K562 (cell line): ENCODE measurements around the gene WRAP53.

ENCODE experiments used
- ETV6 ChIP-seq, 3 experiments: fragments of 150-350 bp in 1 of 3; sonication (generic) in 1 of 3; formaldehyde crosslinking in 1 of 3; IDR thresholded peaks; 2 replicates each; pipeline versions ENCODE4 v1.6.1 to v1.8.0; 2014 to 2022; ENCODE audit warnings: borderline replicate concordance in 2 of 3, low read depth in 2 of 3, antibody characterized with exemption in 1 of 3, low read length in 1 of 3, mild to moderate bottlenecking in 1 of 3, missing genetic modification reagents in 1 of 3
- HDAC2 ChIP-seq: fragments of 450-650 bp; IDR thresholded peaks from 2 replicates; pipeline ENCODE4 v1.6.1; 2016; ENCODE audit warnings: mild to moderate bottlenecking
- NELFE ChIP-seq: IDR thresholded peaks from 2 replicates; pipeline ENCODE4 v1.6.1; 2011; ENCODE audit warnings: mild to moderate bottlenecking; ENCODE audit not compliant: insufficient read depth, insufficient read length
- POLR2AphosphoS5 ChIP-seq: IDR thresholded peaks from 2 replicates; pipeline ENCODE4 v1.6.1; 2011; ENCODE audit warnings: mild to moderate bottlenecking, low read depth, low read length, moderate library complexity; ENCODE audit not compliant: control insufficient read depth, insufficient read depth
- ZBTB34 ChIP-seq: fragments of 250-450 bp; sonication (Bioruptor Pico); IDR thresholded peaks from 2 replicates; pipeline ENCODE4 v1.8.0; 2021; ENCODE audit warnings: mild to moderate bottlenecking, moderate library complexity

- TF ChIP-seq POLR2AphosphoS5 (no peak), HDAC2 (no peak), ZBTB34 (CRISPR knock-in tag) (no peak), NELFE (no peak), ETV6 (IDR thresholded peaks at IDR 0.05; ENCODE audit: borderline replicate concordance in 1 of 2, low read depth in 2 of 2, low read length in 1 of 2) (no peak), ETV6 (CRISPR knock-in tag; IDR thresholded peaks at IDR 0.05; ENCODE audit: borderline replicate concordance) (no peak)
Observed at GRCh38 chr17:7705269-7706255, 17.3 kb downstream of the WRAP53 start.
